ENCODE results near the gene R3HDML.

The R3HDML gene

DNA sequence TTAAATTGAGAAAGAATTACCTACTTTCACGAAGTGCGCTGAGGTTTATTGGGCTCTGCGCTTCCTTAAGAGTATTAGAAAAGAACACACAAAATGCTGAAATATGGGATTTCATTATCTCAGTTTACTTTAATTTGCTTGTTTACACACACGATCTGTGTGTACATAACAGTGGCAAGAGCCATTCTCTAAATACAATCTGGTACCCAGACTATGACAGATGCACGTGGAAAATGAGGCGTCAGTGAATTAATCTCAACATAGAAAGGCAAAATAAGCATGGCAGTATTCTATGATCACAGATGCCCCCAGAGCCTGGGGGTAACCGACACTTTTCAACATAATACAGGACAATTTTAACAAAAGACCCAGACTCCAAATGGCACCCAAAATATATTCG is 34.1 kb upstream of the R3HDML start:
- Histone ChIP-seq H3K9ac (no peak overlapping the region), H3K4me1 (ENCODE audit: low read depth, poor library complexity, severe bottlenecking) (no peaks in the 10 kb centered on the region), H3K4me3 (IDR thresholded peaks at IDR 0.05; ENCODE audit: insufficient read depth, low read depth, low read length) (no peak overlapping the region), H3K36me3 (ENCODE audit: insufficient read depth) (no peaks in the 10 kb centered on the region), H4K20me1 (ENCODE audit: insufficient read depth) (no peaks in the 10 kb centered on the region), H3K4me2 (no peak overlapping the region), H3K79me2 (ENCODE audit: insufficient read depth, low read depth) (no peaks in the 10 kb centered on the region), H2AFZ (ENCODE audit: low read depth) (no peak overlapping the region), H3K27me3 (ENCODE audit: insufficient read depth, low read depth) (no peaks in the 10 kb centered on the region), H3K27ac (no peak overlapping the region)
- TF ChIP-seq, protein P1, sequence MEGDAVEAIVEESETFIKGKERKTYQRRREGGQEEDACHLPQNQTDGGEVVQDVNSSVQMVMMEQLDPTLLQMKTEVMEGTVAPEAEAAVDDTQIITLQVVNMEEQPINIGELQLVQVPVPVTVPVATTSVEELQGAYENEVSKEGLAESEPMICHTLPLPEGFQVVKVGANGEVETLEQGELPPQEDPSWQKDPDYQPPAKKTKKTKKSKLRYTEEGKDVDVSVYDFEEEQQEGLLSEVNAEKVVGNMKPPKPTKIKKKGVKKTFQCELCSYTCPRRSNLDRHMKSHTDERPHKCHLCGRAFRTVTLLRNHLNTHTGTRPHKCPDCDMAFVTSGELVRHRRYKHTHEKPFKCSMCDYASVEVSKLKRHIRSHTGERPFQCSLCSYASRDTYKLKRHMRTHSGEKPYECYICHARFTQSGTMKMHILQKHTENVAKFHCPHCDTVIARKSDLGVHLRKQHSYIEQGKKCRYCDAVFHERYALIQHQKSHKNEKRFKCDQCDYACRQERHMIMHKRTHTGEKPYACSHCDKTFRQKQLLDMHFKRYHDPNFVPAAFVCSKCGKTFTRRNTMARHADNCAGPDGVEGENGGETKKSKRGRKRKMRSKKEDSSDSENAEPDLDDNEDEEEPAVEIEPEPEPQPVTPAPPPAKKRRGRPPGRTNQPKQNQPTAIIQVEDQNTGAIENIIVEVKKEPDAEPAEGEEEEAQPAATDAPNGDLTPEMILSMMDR (conservative IDR thresholded peaks at IDR 0.05; ENCODE audit: low read depth, low read length), result no peak

DNA sequence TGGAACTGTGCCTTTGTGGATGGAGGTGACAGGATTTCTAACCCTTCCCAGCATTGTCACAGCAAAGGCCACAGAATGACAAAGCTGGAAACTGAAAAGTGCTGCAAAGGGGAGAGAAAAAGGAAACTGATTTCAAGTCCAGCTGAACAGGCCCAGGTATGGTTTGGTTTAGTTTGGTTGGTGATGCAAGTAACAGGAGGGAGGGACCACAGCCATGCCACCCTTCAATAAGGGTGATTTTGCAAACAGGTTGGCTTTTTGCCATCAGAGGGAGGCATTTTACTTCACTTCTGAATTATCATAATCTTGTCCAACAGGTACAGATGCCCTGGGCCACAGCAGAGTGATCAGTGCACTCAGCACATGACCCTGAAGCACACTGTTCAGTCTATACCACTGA is 32.5 kb upstream of the R3HDML start:
- Histone ChIP-seq H3K79me2 (ENCODE audit: insufficient read depth, low read depth) (peaks cover 4% of the 10 kb centered on the region; the same call in 1 of the 2 replicates), H2AFZ (ENCODE audit: low read depth) (no peak overlapping the region), H3K9ac (no peak overlapping the region), H4K20me1 (ENCODE audit: insufficient read depth) (no peaks in the 10 kb centered on the region), H3K27ac (no peak overlapping the region), H3K4me1 (ENCODE audit: low read depth, poor library complexity, severe bottlenecking) (peaks cover 2% of the 10 kb centered on the region), H3K4me3 (IDR thresholded peaks at IDR 0.05; ENCODE audit: insufficient read depth, low read depth, low read length) (no peak overlapping the region), H3K4me2 (no peak overlapping the region), H3K27me3 (ENCODE audit: insufficient read depth, low read depth) (no peaks in the 10 kb centered on the region), H3K36me3 (ENCODE audit: insufficient read depth) (no peaks in the 10 kb centered on the region)
- TF ChIP-seq, protein P1 (conservative IDR thresholded peaks at IDR 0.05; ENCODE audit: low read depth, low read length), result no peak

DNA sequence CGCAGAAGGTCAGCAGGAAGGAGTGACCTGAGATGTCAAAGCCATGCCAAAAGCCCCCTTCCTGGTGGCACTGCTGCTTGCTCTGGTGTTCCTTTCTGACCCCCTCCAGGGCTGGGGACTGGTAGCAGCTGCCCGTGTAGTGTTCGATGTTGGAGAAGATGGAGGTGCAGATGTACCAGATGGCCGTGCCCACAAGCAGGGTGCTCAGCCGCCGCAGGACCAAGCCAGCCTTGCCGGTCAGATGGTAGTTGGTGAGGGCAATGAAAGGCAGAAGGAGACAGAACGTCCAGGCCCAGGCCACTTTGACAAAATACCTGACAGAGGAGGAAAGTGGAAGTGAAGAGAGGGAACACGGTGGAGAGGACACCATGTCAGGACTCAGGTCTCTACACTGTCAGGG is 29.9 kb upstream of the R3HDML start:
- no peak overlapping the region for H3K9ac ChIP-seq
- TF ChIP-seq, protein P1 (conservative IDR thresholded peaks at IDR 0.05; ENCODE audit: low read depth, low read length), result no peak

DNA sequence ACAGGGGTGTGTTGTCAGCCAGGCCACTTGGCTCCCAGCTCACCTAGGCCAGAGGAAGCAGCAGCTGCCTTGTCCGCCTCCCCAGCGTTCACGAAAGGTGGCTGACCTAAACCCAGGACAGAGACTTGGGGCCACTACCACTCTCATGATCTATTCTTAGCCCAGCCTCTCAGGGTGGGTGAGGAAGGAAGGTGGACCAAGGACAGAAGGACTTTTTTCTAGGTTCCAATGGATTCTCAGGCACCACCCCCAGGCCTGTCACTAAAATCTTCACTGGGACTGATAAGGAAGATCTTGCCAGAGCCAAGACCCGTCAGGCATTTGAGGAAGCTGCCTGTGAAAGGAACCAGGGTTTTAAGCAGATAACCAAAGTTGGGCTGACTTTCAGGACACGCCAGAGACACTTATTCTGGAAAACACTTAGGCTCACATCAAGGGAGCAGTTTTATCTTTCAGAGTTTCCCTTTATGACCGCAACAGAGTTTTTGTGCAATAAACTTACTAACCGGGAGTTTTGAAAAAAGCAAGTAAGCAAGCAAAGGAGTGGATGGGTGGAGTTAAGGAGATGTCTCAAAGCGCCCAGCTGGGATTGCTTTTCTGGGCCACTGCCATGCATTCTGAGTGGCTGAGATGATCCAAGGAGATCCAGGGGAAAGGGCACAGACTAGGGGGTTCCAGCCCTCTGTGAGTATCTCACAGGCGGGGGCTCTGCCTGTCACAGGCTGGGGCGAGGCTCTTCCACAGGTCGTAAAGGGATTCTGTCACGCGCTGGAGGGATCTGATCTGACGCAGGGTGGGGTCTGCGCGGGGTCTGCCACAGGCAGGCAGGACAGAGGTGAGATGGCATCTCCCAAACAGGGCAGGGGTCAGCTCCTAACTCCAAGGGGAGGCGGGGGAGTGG is 26.8 kb upstream of the R3HDML start:
- H3K36me3 ChIP-seq (ENCODE audit: insufficient read depth), result no peaks in the 10 kb centered on the region
- H3K79me2 ChIP-seq (ENCODE audit: insufficient read depth, low read depth), result peaks cover 9% of the 10 kb centered on the region; the same call in 1 of the 2 replicates
- peak overlapping the region; percentile 80 for H2AFZ ChIP-seq (ENCODE audit: low read depth)
- TF ChIP-seq, protein P1 (conservative IDR thresholded peaks at IDR 0.05; ENCODE audit: low read depth, low read length), result no peak
- H3K4me2 ChIP-seq, result peak overlapping the region; percentile 80
- H4K20me1 ChIP-seq (ENCODE audit: insufficient read depth), result no peaks in the 10 kb centered on the region
- peak overlapping the region; percentile 55 for H3K9ac ChIP-seq
- peak overlapping the region; percentile 82 for H3K4me3 ChIP-seq (IDR thresholded peaks at IDR 0.05; ENCODE audit: insufficient read depth, low read depth, low read length)
- no peaks in the 10 kb centered on the region for H3K27me3 ChIP-seq (ENCODE audit: insufficient read depth, low read depth)
- no peak overlapping the region for H3K27ac ChIP-seq
- peaks cover 17% of the 10 kb centered on the region for H3K4me1 ChIP-seq (ENCODE audit: low read depth, poor library complexity, severe bottlenecking)

More for the DNA sequence above, 29.9 kb upstream of the R3HDML start:
- H3K4me2 ChIP-seq, result no peak overlapping the region
- no peaks in the 10 kb centered on the region for H4K20me1 ChIP-seq (ENCODE audit: insufficient read depth)
- H3K4me3 ChIP-seq (IDR thresholded peaks at IDR 0.05; ENCODE audit: insufficient read depth, low read depth, low read length), result no peak overlapping the region
- H3K36me3 ChIP-seq (ENCODE audit: insufficient read depth), result no peaks in the 10 kb centered on the region
- no peak overlapping the region for H3K27ac ChIP-seq
- peaks cover 17% of the 10 kb centered on the region for H3K4me1 ChIP-seq (ENCODE audit: low read depth, poor library complexity, severe bottlenecking)
- H2AFZ ChIP-seq (ENCODE audit: low read depth), result no peak overlapping the region
- no peaks in the 10 kb centered on the region for H3K27me3 ChIP-seq (ENCODE audit: insufficient read depth, low read depth)
- peaks cover 9% of the 10 kb centered on the region; the same call in 1 of the 2 replicates for H3K79me2 ChIP-seq (ENCODE audit: insufficient read depth, low read depth)

Data from KMS-11 (cell line).